Stimulated activated CD8-positive, alpha-beta memory T cell treated with anti-CD3 and anti-CD28 coated beads, Interleukin-7, amount 100 ng/mL, for 1 hour (primary cell): ENCODE results near the gene IQGAP3.
A peak's percentile ranks its signal among the peaks of the same experiment; 100 is the strongest.
"Not testable (repeated sequence)": the region's sequence is repeated elsewhere in the genome, so short reads cannot be mapped to it uniquely, and the experiment has no call there.

Experiments used
- DNase-seq, 2 donors: peaks; one replicate each; pipeline ENCODE4 v3.0.0-alpha.2; 2020; ENCODE audit warnings: low read depth in 2 of 2

Gene IQGAP3, protein sequence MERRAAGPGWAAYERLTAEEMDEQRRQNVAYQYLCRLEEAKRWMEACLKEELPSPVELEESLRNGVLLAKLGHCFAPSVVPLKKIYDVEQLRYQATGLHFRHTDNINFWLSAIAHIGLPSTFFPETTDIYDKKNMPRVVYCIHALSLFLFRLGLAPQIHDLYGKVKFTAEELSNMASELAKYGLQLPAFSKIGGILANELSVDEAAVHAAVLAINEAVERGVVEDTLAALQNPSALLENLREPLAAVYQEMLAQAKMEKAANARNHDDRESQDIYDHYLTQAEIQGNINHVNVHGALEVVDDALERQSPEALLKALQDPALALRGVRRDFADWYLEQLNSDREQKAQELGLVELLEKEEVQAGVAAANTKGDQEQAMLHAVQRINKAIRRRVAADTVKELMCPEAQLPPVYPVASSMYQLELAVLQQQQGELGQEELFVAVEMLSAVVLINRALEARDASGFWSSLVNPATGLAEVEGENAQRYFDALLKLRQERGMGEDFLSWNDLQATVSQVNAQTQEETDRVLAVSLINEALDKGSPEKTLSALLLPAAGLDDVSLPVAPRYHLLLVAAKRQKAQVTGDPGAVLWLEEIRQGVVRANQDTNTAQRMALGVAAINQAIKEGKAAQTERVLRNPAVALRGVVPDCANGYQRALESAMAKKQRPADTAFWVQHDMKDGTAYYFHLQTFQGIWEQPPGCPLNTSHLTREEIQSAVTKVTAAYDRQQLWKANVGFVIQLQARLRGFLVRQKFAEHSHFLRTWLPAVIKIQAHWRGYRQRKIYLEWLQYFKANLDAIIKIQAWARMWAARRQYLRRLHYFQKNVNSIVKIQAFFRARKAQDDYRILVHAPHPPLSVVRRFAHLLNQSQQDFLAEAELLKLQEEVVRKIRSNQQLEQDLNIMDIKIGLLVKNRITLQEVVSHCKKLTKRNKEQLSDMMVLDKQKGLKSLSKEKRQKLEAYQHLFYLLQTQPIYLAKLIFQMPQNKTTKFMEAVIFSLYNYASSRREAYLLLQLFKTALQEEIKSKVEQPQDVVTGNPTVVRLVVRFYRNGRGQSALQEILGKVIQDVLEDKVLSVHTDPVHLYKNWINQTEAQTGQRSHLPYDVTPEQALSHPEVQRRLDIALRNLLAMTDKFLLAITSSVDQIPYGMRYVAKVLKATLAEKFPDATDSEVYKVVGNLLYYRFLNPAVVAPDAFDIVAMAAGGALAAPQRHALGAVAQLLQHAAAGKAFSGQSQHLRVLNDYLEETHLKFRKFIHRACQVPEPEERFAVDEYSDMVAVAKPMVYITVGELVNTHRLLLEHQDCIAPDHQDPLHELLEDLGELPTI (N-terminal part only)

GRCh38 chr1:156571919-156572662 is at the start of gene IQGAP3:
Gene IQGAP3 (minus strand): TSS chr1:156572565. CDS start chr1:156572529, 36 bp downstream.
- peak; percentile 30 to 38 for DNase-seq

DNA sequence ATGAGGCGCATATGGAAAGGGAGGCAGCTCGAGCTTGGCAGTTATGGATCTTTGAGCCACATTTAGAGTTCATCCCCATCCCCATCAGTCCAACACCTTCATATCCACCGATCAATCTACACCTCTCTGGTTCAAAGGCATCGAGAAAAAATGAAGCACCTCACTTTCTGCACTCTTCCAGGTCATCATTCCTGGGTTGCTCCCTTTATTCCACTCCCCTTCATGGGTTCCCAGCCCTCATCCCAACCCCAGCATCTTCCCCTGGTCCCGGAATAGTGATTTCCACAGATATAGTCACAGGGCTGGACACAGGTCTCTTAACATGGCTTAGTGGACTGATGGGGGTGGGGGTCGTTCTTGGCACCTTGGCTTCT is 47.2 kb upstream of the IQGAP3 start:
- no peak for DNase-seq

- no peak for DNase-seq
These were observed 46.7 kb upstream of the IQGAP3 start, which contains the start of gene HAPLN2 for GRCh38 chr1:156618853-156619581. Gene HAPLN2 (plus strand): TSS chr1:156619415. CDS start chr1:156623491, 4,076 bp downstream.

- DNase-seq, result no peak
These were observed 44.1 kb upstream of the IQGAP3 start for GRCh38 chr1:156616463-156616862.

GRCh38 chr1:156615946-156616345 is 43.6 kb upstream of the IQGAP3 start:
- DNase-seq, result no peak

DNA sequence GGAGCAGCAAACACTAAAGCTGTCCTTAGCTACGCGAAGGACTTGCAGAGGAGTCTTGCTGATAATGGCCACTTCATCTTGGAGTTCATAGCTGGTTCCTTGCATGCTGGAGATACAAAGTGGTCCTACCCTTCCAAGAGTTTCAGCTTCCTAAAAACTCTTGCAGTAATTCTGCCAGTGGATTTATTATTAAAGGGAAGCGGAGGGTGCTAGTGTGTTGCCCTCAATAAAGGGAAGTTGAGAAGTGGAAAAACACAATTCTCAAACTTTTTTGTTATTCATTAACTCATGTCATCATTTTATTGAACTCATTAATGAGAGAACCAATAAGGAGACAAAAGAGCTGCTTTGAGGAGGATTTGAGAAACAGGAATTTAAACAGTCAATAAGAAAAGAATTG is 40.3 kb upstream of the IQGAP3 start:
- no peak for DNase-seq

DNA sequence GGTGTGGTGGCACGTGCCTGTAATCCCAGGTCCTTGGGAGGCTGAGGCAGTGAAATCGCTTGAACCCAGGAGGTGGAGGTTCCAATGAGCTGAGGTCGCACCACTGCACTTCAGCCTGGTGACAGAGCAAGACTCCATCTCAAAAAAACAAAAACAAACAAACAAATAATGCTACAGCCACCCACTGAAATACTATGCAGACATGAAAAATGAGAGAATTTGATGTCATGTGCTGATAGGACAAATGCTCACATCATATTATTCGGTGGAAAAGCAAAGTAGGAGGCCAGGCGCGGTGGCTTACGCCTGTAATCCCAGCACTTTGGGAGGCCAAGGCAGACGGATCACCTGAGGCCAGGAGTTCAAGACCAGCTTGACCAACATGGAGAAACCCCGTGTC is 37.7 kb upstream of the IQGAP3 start:
- not testable (repeated sequence) for DNase-seq

- peak; percentile 39 for DNase-seq
These were observed 36.6 kb upstream of the IQGAP3 start for GRCh38 chr1:156608981-156609380.

DNA sequence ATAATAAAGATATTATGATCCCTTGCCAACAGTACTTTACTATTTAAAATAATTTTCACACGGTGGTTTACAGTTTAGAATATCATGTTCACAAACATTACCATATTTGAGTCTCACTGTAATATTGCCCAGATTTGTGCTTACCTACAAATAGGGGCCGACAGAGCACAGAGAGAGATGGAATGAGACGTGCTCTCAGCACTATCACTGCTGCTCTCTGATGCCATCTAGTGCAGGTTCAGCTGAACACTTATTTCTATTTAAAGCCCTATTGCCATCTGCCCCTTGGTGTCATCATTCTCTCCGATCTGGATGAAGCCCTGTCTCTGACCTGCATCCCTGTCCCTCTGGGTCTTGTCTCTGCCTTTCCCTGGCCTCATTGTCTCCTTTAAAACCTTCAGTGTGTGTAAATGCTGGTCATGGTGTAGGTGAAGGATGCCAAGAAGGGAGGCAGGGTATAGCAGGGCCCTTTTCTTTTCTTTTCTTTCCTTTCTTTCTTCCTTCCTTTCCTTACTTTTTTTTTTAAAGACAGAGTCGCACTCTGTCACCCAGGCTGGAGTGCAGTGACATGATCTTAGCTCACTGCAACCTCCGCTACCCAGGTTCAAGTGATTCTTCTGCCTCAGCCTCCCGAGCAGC is 35.8 kb upstream of the IQGAP3 start:
- DNase-seq, result no peak

DNA sequence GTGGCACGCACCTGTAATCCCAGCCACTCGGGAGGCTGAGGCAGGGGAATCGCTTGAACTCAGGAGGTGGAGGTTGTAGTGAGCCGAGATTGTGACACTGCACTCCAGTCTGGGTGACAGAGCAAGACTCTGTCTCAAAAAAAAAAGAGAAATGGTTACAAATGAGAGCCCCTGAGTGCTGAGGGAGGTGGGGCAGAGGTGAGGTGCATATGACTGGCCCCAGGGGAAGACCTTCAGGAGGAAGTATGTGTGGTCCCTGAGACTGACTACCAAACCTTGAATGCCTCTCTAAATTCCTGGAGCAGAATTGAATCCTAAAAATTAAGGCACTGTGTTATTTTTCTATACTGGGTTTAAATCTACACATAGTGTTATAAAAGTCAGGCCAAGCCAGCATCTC is 35.0 kb upstream of the IQGAP3 start:
- DNase-seq, result not testable (repeated sequence)

GRCh38 chr1:156602557-156602993 is 30.2 kb upstream of the IQGAP3 start:
- no peak for DNase-seq

DNA sequence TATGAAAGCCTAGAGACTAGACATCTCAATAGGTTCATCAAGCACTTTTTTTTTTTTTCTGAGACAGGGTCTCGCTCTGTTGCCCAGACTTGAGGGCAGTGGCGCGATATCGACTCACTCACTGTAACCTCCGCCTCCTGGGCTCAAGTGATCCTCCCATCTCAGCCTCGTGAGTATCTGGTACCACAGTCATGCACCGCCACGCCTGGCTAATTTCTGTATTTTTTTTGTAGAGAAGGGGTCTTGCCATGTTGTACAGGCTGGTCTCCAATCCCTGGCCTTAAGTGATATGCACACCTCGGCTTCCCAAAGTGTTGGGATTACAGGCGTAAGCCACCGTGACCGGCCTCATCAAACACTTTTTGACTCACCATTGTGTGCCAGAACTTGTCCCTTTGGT is 29.5 kb upstream of the IQGAP3 start:
- DNase-seq, result no peak

DNA sequence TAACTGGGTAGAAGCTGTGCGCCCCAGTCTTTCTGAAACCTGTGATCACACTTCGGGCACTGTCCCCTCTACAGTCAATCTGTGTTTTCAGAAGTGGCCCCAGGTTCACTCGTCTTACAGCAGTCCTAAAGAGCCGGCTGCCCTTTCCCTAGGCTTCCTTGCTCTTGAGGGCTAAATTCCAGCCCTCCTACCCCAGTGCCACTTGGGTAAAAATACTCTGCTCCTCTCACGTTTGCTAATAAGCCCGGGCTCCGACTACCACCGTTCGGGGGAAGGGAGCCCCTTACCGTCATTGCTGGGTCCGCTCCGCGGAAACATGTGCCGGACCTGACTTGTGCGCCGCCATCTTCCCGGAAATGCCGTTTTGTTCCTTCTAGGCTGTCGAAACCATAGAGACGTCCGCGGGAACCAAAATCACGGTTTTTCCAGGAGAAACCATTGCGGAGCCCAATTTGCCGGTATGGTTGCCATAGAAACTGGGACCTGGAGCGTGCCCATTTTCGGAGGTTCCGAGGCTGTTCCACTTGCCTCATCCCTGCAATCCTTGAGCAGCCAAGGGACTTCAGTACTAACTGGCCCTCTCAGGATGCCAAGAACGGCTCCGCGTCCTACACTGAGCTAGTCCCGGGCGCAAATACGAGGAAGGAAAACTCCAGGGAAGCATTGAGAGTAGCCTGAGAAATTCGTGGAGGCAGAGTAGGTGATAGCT is 28.9 kb upstream of the IQGAP3 start, which contains the start of gene GPATCH4:
GPATCH4 (minus strand) TSS at position 358 of the 709 bp plus-strand sequence.
- DNase-seq, result peak; percentile 49 to 60

DNA sequence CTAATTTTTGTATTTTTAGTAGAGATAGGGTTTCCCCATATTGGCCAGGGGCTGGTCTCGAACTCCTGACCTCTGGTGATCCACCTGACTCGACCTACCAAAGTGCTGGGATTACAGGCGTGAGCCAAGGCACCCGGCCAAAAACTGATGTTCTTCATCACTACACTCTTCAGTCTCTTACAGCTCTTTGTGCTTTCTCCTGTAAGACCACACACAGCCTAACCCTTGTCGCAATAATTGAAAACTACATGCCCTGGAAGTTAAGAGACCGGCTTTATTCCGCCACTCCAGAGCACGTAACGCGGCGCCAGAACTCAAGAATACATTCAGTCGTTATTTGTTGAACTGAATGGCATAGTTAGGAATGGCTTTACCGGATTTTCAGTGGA is 28.4 kb upstream of the IQGAP3 start:
- no peak for DNase-seq

- DNase-seq, result no peak
These were observed 27.4 kb upstream of the IQGAP3 start for GRCh38 chr1:156599811-156600210.

- DNase-seq, result no peak
These were observed 26.5 kb upstream of the IQGAP3 start for GRCh38 chr1:156598731-156599432.

DNA sequence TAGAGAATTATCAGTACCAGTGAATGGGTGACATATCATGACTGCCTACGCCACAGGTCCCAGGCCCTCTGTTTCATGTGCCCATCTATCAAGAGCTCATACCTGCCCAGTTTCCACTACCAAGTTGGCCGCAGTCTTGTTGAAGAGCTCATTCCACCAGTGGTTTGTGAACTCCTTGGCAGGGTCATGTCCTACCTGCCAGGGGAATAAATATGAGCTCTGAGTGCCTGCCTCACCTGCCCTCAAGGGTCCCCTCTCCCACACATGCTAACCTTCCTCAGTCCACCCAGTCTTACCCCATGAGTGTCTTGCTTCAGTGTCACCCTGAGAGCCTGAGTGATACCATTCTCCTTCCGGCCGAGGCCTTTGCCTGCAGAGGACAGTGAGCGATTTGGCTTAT is 25.8 kb upstream of the IQGAP3 start:
- DNase-seq, result no peak

DNA sequence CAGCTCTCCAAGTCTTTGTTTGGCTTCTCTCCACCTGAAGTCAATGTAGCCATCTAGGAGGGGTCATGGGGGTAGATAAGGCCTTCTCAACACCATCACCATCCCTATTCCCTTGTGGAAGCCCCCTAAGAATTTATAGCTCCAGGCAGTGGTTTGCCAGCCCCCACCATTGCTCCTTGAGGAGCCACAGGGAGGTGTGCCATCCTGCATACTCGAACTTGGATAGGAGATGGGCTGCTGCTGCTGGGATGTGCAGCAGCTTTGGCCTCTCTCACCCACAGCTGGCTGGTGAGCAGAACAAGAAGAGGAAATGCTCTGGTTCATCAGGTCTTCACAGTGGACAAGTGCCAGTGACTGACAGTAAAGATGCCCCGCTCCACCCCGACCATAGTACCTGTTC is 24.1 kb upstream of the IQGAP3 start:
- no peak for DNase-seq
